Immature natural killer cell (primary cell): Measurements from ENCODE around the gene LUC7L. TPM values are rescaled to one million over a fixed set of nuclear protein-coding genes. Genes with fewer than 3 reads are reported as not detected.
"Not testable (repeated sequence)": the region's sequence is repeated elsewhere in the genome, so short reads cannot be mapped to it uniquely, and the experiment has no call there.

Source experiments
- DNase-seq, 3 donors: peaks; one replicate each; pipeline ENCODE4 v3.0.0; 2022; ENCODE audit warnings: mixed read lengths in 1 of 3
- H3K27ac Mint-ChIP-seq, 6 donors: one replicate each; pipeline ENCODE4 v1.8.0; 2020; ENCODE audit warnings: mixed read lengths in 6 of 6, mild to moderate bottlenecking in 5 of 6, inconsistent platforms in 4 of 6, moderate library complexity in 3 of 6
- H3K27me3 Mint-ChIP-seq, 3 donors: one replicate each; pipeline ENCODE4 v1.8.0; 2020 to 2021; ENCODE audit warnings: low read depth in 3 of 3, mild to moderate bottlenecking in 3 of 3, mixed read lengths in 3 of 3, moderate library complexity in 3 of 3, inconsistent platforms in 1 of 3
- H3K36me3 Mint-ChIP-seq, 3 donors: one replicate each; pipeline ENCODE4 v1.8.0; 2020; ENCODE audit warnings: mixed read lengths in 3 of 3, inconsistent platforms in 2 of 3, mild to moderate bottlenecking in 2 of 3
- H3K4me1 Mint-ChIP-seq, 2 donors: one replicate each; pipeline ENCODE4 v1.8.0; 2020; ENCODE audit warnings: inconsistent platforms in 2 of 2, mild to moderate bottlenecking in 2 of 2, mixed read lengths in 2 of 2, moderate library complexity in 1 of 2
- H3K4me3 Mint-ChIP-seq, 5 donors: one replicate each; pipeline ENCODE4 v1.8.0; 2020; ENCODE audit warnings: mild to moderate bottlenecking in 5 of 5, mixed read lengths in 5 of 5, inconsistent platforms in 3 of 5, moderate library complexity in 3 of 5
- H3K9me3 Mint-ChIP-seq, 6 donors: one replicate each; pipeline ENCODE4 v1.8.0; 2020; ENCODE audit warnings: mild to moderate bottlenecking in 6 of 6, mixed read lengths in 6 of 6, inconsistent platforms in 4 of 6, moderate library complexity in 3 of 6
- polyA plus RNA-seq, 3 donors: library from polyadenylated mRNA; unstranded; fragments of 300-500 nt; fragmentation: Illumina TruSeq; gene quantifications; one replicate each; pipeline ENCODE4 v1.2.3, GENCODE V29; 2021

The LUC7L gene
- polyA plus RNA-seq, 3 donors from 2014 or later = 4.5 to 15.0 (median 10.4) TPM

GRCh38 chr16:177394-177822 is 51.8 kb downstream of the LUC7L start:
- peaks cover 15 to 30% (median 24%) of the 10 kb centered on the region in 3 donors for H3K27me3 Mint-ChIP-seq
- H3K4me3 Mint-ChIP-seq = peak overlapping the region; percentile 42 to 67 (median 59)
- no peaks in the 10 kb centered on the region for H3K36me3 Mint-ChIP-seq
- no peak for DNase-seq
- H3K4me1 Mint-ChIP-seq = peaks cover 15 to 20% of the 10 kb centered on the region in 2 donors
- no peak overlapping the region for H3K27ac Mint-ChIP-seq
- H3K9me3 Mint-ChIP-seq = no peaks in the 10 kb centered on the region

- peak within 1 kb of the TSS; percentile 42 to 67 (median 60) for H3K4me3 Mint-ChIP-seq
- peaks cover 16 to 30% (median 25%) of the 10 kb centered on the region in 3 donors for H3K27me3 Mint-ChIP-seq
- H3K4me1 Mint-ChIP-seq = peaks cover 15 to 20% of the 10 kb centered on the region in 2 donors
- not testable (repeated sequence) for H3K36me3 Mint-ChIP-seq, H3K27ac Mint-ChIP-seq, H3K9me3 Mint-ChIP-seq
- DNase-seq = peak in 1 of 3 donors; percentile 25
Observed at GRCh38 chr16:176477-177382, 52.5 kb downstream of the LUC7L start, which contains the start of gene HBA1. TSS of gene HBA1 (plus strand) at chr16:176680. CDS start at chr16:176717, 37 bp downstream.

DNA sequence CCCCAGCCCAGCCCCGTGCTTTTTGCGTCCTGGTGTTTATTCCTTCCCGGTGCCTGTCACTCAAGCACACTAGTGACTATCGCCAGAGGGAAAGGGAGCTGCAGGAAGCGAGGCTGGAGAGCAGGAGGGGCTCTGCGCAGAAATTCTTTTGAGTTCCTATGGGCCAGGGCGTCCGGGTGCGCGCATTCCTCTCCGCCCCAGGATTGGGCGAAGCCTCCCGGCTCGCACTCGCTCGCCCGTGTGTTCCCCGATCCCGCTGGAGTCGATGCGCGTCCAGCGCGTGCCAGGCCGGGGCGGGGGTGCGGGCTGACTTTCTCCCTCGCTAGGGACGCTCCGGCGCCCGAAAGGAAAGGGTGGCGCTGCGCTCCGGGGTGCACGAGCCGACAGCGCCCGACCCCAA is 53.2 kb downstream of the LUC7L start:
- not testable (repeated sequence) for DNase-seq, H3K27ac Mint-ChIP-seq, H3K9me3 Mint-ChIP-seq, H3K36me3 Mint-ChIP-seq
- Mint-ChIP-seq H3K4me1 (peaks cover 15 to 19% of the 10 kb centered on the region in 2 donors), H3K4me3 (peak overlapping the region in 3 of 5 donors; percentile 18 to 29 (median 27)), H3K27me3 (peaks cover 19 to 30% (median 28%) of the 10 kb centered on the region in 3 donors)

DNA sequence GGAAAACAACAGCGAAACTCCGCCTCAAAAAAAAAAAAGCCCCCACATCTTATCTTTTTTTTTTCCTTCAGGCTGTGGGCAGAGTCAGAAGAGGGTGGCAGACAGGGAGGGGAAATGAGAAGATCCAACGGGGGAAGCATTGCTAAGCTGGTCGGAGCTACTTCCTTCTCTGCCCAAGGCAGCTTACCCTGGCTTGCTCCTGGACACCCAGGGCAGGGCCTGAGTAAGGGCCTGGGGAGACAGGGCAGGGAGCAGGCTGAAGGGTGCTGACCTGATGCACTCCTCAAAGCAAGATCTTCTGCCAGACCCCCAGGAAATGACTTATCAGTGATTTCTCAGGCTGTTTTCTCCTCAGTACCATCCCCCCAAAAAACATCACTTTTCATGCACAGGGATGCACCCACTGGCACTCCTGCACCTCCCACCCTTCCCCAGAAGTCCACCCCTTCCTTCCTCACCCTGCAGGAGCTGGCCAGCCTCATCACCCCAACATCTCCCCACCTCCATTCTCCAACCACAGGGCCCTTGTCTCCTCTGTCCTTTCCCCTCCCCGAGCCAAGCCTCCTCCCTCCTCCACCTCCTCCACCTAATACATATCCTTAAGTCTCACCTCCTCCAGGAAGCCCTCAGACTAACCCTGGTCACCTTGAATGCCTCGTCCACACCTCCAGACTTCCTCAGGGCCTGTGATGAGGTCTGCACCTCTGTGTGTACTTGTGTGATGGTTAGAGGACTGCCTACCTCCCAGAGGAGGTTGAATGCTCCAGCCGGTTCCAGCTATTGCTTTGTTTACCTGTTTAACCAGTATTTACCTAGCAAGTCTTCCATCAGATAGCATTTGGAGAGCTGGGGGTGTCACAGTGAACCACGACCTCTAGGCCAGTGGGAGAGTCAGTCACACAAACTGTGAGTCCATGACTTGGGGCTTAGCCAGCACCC is 54.0 kb downstream of the LUC7L start:
- peak overlapping the region in 4 of 5 donors; percentile 46 to 62 (median 58) for H3K4me3 Mint-ChIP-seq
- peaks cover 15 to 18% of the 10 kb centered on the region in 2 donors for H3K4me1 Mint-ChIP-seq
- no peak for DNase-seq
- H3K36me3 Mint-ChIP-seq = no peaks in the 10 kb centered on the region
- H3K27ac Mint-ChIP-seq = no peak overlapping the region
- no peaks in the 10 kb centered on the region for H3K9me3 Mint-ChIP-seq
- H3K27me3 Mint-ChIP-seq = peaks cover 20 to 37% (median 28%) of the 10 kb centered on the region in 3 donors

GRCh38 chr16:173928-174769 is 55.1 kb downstream of the LUC7L start:
- not testable (repeated sequence) for H3K27ac Mint-ChIP-seq, H3K36me3 Mint-ChIP-seq, H3K9me3 Mint-ChIP-seq, DNase-seq
- peaks cover 7 to 15% of the 10 kb centered on the region in 2 donors for H3K4me1 Mint-ChIP-seq
- H3K4me3 Mint-ChIP-seq = peak overlapping the region in 3 of 5 donors; percentile 10 to 42 (median 24)
- peaks cover 20 to 34% (median 20%) of the 10 kb centered on the region in 3 donors for H3K27me3 Mint-ChIP-seq

DNA sequence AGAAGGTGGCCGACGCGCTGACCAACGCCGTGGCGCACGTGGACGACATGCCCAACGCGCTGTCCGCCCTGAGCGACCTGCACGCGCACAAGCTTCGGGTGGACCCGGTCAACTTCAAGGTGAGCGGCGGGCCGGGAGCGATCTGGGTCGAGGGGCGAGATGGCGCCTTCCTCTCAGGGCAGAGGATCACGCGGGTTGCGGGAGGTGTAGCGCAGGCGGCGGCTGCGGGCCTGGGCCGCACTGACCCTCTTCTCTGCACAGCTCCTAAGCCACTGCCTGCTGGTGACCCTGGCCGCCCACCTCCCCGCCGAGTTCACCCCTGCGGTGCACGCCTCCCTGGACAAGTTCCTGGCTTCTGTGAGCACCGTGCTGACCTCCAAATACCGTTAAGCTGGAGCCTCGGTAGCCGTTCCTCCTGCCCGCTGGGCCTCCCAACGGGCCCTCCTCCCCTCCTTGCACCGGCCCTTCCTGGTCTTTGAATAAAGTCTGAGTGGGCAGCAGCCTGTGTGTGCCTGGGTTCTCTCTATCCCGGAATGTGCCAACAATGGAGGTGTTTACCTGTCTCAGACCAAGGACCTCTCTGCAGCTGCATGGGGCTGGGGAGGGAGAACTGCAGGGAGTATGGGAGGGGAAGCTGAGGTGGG is 55.9 kb downstream of the LUC7L start:
- H3K27ac Mint-ChIP-seq, DNase-seq, H3K9me3 Mint-ChIP-seq, H3K36me3 Mint-ChIP-seq: not testable (repeated sequence)
- peaks cover 20 to 30% (median 22%) of the 10 kb centered on the region in 3 donors for H3K27me3 Mint-ChIP-seq
- H3K4me1 Mint-ChIP-seq = peaks cover 7 to 15% of the 10 kb centered on the region in 2 donors
- peak overlapping the region in 3 of 5 donors; percentile 17 to 40 (median 35) for H3K4me3 Mint-ChIP-seq

- peak within 1 kb of the TSS in 3 of 5 donors; percentile 35 to 40 (median 36) for H3K4me3 Mint-ChIP-seq
- H3K27me3 Mint-ChIP-seq = peaks cover 17 to 29% (median 19%) of the 10 kb centered on the region in 3 donors
- not testable (repeated sequence) for H3K27ac Mint-ChIP-seq
Observed at GRCh38 chr16:172374-172941, 56.8 kb downstream of the LUC7L start, which contains the start of gene HBA2. TSS of gene HBA2 (plus strand) at chr16:172876. CDS start at chr16:172913, 37 bp downstream.

GRCh38 chr16:170788-171187 is 58.5 kb downstream of the LUC7L start:
- H3K4me1 Mint-ChIP-seq = peaks cover 7 to 17% of the 10 kb centered on the region in 2 donors
- no peak for DNase-seq
- H3K36me3 Mint-ChIP-seq = peaks cover 0 to 2% (median 0%) of the 10 kb centered on the region in 3 donors
- peak overlapping the region in 1 of 5 donors; percentile 27 for H3K4me3 Mint-ChIP-seq
- no peak overlapping the region for H3K27ac Mint-ChIP-seq
- peaks cover 19 to 30% (median 26%) of the 10 kb centered on the region in 3 donors for H3K27me3 Mint-ChIP-seq
- no peaks in the 10 kb centered on the region for H3K9me3 Mint-ChIP-seq

More at GRCh38 chr16:172374-172941, 56.8 kb downstream of the LUC7L start, which contains the start of gene HBA2:
- H3K9me3 Mint-ChIP-seq, H3K36me3 Mint-ChIP-seq, DNase-seq: not testable (repeated sequence)
- peaks cover 7 to 11% of the 10 kb centered on the region in 2 donors for H3K4me1 Mint-ChIP-seq

DNA sequence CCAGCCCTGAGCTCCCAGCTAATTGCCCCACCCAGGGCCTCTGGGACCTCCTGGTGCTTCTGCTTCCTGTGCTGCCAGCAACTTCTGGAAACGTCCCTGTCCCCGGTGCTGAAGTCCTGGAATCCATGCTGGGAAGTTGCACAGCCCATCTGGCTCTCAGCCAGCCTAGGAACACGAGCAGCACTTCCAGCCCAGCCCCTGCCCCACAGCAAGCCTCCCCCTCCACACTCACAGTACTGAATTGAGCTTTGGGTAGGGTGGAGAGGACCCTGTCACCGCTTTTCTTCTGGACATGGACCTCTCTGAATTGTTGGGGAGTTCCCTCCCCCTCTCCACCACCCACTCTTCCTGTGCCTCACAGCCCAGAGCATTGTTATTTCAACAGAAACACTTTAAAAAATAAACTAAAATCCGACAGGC is 59.2 kb downstream of the LUC7L start:
- H3K9me3 Mint-ChIP-seq, DNase-seq, H3K36me3 Mint-ChIP-seq, H3K4me3 Mint-ChIP-seq, H3K27ac Mint-ChIP-seq: not testable (repeated sequence)
- Mint-ChIP-seq H3K27me3 (peaks cover 15 to 31% (median 26%) of the 10 kb centered on the region in 3 donors), H3K4me1 (peaks cover 6 to 19% of the 10 kb centered on the region in 2 donors)

DNA sequence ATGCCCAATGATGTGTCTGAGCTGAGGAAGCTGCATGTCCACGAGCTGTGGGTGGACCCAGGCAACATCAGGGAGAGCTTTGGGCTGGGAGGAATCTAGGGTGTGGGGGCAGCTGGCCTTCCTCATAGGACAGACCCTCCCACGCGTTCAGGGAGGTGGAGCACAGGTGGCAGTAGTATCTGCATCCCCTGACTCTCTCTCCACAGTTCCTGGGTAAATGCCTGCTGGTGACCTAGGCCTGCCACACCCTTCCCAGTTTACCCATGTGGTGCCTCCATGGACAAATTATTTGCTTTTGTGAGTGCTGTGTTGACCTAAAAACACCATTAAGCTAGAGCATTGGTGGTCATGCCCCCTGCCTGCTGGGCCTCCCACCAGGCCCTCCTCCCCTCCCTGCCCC is 60.2 kb downstream of the LUC7L start:
- Mint-ChIP-seq H3K4me1 (peaks cover 0 to 15% of the 10 kb centered on the region in 2 donors), H3K36me3 (peaks cover 0 to 2% (median 0%) of the 10 kb centered on the region in 3 donors), H3K27me3 (peaks cover 12 to 24% (median 22%) of the 10 kb centered on the region in 3 donors), H3K27ac (no peak overlapping the region), H3K4me3 (peak overlapping the region in 1 of 5 donors; percentile 9), H3K9me3 (no peaks in the 10 kb centered on the region)
- DNase-seq = no peak

GRCh38 chr16:168424-168823 is 60.8 kb downstream of the LUC7L start:
- peak overlapping the region in 1 of 5 donors; percentile 9 for H3K4me3 Mint-ChIP-seq

More at GRCh38 chr16:168424-168823, 60.8 kb downstream of the LUC7L start:
- peaks cover 0 to 2% (median 0%) of the 10 kb centered on the region in 3 donors for H3K36me3 Mint-ChIP-seq
- no peaks in the 10 kb centered on the region for H3K9me3 Mint-ChIP-seq
- H3K27ac Mint-ChIP-seq = no peak overlapping the region
- peaks cover 0 to 14% of the 10 kb centered on the region in 2 donors for H3K4me1 Mint-ChIP-seq
- peaks cover 12 to 24% (median 20%) of the 10 kb centered on the region in 3 donors for H3K27me3 Mint-ChIP-seq
- no peak for DNase-seq
